HG03060 (cell line): Measurements from ENCODE around the gene PLSCR5.

Source experiments
- ATAC-seq: cut with Tn5 transposase; IDR thresholded peaks from one replicate; pipeline ENCODE4 v1.9.1; 2021; ENCODE audit warnings: low read depth, moderate number of reproducible peaks; ENCODE audit not compliant: unreplicated experiment

PLSCR5 gene, protein sequence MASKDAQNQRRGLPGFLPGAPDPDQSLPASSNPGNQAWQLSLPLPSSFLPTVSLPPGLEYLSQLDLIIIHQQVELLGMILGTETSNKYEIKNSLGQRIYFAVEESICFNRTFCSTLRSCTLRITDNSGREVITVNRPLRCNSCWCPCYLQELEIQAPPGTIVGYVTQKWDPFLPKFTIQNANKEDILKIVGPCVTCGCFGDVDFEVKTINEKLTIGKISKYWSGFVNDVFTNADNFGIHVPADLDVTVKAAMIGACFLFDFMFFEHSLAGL

DNA sequence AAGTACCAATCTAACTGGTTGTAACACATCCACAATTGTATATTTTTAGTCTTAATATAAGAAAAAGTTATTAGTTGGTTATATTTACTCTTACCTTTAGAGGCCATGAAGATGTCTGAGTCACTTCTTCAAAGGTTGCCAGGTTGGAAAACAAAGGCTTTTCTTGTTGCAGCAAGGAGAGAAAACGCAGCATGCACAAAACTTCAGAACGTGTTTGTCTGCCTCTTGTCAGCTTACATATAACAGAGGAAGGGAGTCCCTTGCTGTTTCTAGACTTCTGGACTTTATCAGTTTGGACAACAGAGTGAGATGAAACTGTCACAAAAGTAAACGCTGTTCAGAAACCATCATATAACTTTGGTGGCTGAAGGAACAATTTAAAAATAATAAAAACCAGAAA is at the start of gene PLSCR5:
Gene PLSCR5 (minus strand): TSS at position 241 of the 400 bp plus-strand sequence. CDS start 134 bp downstream, at position 107.
- ATAC-seq: no peak

DNA sequence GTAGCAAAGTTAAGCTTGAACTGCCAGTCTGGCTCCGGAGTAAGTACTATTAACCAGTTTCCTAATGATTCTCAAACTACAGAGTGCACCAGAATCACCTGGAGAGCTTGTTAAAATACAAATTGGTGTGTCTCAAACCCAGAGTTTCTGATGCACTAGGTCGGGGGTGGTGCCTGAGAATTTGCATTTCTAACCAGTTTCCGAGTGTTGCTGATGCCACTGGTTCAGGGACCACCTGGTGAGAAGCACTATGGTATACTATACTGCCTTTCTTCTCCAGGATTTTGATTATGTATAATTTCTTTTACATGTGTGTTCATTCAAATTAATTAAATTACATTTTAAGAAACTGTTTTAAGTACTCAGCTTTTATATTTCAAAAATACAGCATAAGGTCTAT is 48.8 kb upstream of the PLSCR5 start:
- ATAC-seq: no peak

DNA sequence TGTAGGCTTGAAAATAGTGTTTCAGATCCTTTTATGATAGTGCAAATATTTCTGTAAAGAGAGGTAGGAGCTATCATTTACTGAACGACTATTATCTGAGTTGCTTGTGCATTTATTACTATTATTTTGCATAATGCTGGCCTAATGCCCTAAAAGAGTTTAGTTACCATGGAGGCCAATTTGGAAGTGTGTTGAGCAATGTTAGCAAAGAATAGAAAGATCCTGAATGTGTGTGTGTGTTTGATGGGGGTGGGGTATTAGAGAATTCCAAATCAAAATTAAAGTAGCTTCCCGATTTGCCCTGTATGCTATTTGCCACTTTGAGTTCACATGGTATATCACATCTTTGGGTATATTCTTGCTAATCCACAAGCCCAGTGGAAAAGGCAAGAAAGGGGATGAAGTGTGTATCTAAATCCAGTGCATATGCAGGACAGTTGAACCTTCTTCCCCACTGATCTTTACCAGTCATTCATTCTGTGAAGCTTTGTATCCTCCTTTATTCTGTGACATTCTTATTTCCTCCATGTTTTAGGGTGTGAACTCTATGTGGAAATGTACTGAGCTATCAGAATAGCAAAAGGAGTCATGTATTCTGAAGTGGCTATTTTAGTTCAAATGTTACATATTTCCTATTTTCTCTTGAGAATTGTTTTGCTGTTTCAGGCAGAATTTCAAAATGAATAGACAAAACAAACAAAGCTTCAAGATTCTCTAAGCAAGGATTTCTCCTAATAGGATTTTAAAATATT is 45.7 kb upstream of the PLSCR5 start:
- ATAC-seq: no peak

DNA sequence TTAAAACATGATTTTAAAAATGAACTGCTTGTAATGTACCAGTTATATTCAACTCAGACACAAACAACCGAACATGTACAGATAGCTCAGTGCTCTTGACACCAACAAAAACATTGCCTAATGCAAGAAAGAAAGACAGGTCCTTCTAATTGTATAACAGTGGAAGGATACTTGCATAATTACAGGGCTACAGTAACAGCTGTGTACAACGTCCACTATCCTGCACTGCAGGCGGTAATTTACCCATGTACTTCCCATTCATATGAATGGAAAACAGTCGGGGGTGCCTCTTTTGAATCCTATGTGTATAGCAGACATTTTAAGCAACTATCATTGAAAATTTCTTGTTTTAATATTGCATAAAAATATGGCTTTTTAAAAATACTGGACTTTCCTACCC is 41.1 kb upstream of the PLSCR5 start:
- no peak for ATAC-seq

DNA sequence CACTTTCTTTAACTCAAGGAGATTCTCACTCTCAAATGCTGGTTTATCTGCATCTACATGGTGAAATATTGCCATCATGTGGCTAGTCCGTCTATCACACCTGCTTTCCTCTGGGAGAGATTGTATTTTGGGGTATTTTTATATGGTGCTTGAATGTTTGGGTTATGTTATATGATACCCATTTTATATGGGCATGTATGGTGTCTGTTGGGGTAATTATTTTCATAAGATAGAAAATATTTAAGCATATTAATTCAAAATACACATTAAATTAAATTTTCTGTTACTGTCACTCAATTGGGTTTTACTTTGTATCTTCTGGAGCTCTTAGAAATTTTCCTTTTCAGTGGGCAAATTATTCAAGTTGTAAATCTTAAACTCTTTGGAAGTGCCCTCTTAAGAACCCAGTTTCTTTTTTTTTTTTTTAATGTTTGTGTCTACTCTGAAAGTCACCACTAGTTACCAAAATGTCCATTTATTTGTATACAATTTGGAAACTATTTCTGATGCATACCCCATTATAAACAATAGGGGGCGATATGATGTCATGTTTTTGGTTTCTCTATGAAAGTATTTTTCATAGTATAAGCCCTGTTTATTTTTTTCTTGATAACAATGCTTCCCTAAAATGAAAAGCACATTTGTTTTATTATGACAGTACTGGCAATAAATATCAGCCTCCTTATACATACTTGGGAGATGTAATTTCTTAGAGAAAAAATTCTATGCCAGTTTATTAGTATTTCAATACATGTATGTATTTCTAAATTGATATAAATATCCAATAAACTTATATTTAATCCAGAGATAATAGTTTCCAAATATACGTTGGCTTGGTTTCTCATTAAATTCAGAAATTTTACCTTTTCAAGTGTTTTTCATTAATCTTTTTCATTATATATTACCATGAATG is 36.1 kb upstream of the PLSCR5 start:
- ATAC-seq: peak; percentile 80

DNA sequence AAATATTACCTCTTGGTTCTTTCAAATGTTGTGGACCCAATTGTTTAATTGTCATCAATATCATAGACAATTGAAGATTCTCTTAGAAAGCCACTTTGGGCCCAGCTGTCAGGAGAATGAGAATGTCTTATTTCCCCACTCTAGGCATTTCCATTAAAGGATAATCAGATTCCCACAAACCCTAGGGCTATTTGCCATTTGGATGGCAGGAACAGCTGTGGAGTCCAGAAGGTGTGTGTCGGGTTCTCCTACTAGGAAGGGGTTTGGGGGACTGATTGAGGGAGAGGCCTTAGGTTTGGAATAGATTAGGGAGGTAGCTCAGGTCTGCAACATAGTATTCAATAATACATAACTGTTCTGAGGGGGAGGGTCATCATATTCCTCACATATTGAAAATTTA is 35.2 kb upstream of the PLSCR5 start:
- no peak for ATAC-seq

DNA sequence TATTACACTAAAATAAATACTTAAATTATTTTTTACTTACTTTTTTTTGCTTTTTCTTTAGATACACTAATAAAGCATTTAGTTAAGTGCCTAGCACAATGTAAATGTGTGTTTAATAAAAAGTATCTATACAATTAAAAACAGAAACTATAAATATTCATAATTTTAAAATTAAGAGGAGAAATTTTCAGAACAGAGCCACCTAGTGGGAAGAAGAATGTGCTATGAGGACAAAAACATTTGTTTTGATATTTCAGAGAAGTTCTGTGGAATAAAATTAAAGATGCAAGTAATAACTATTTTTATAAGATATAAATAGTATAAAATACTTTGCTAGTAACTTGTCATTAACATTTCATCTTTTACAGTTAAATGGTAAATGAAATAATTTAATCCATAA is 33.6 kb upstream of the PLSCR5 start:
- ATAC-seq: no peak

DNA sequence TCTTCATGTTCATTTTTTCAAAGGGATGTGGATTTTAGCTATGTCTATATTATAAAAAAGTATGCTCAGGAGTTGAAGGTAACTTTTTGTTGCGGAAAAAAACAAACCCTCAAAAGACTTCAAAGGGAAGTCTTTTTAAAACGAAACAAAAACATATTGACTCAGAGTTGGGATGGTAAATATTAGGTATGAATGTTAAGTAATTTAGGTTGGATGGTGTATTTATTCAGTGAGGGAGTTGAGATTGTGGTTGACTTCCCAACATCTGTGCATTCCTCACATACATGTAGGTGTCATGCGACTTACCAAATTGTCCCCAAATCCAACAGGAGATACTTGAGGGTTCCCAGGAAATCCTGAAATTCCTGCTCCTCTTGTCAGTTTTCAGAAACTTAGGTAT is 32.7 kb upstream of the PLSCR5 start:
- no peak for ATAC-seq

DNA sequence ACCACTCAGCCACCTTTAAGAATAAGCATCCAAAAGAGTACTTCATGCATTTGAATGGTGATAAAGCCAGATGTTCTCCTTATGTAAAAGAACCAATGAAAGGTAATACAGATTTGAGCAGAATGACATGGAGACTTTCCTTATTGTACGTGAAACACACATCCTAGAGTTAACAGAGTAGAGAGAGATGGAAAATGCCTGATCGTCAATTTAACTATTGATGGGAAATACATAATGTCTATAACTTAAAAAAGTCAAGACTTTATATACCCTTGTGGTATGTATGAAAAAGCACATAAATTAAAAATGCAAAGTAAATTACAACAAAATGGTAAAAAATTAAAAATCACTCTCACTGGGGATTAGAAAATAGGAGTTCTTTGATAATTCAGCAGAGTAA is 31.7 kb upstream of the PLSCR5 start:
- ATAC-seq: no peak

DNA sequence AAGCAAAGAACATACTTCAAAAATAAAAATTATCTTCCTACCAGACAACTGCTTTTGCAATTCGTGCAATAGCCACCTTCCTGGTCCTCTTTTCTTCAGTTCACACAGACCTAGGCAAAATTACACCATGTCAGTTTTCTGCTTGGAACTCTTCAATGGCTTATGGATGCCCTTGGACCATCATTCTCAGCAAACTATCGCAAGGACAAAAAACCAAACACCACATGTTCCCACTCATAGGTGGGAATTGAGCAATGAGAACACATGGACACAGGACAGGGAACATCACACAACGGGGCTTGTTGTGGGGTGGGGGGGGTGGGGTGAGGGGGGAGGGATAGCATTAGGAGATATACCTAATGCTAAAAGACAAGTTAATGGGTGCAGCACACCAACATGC is 29.2 kb upstream of the PLSCR5 start:
- ATAC-seq: no peak

DNA sequence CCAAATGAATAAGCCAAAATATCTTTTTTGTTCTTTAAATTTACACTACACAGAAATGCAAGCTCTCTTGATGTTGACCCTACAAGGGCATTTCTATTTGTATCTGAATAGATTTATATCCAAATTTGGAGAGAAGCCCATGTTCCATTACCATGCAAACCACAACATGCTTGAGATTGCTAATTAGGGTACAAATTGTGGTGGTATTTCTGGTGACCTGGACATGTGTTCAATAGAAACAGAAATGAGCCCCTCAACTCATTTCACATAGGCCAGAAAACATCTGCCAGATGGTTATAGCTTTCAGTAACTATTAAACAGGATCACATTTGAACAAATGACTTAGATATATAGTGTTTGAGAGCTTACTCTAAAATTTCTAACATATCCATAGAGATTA is 23.5 kb upstream of the PLSCR5 start:
- no peak for ATAC-seq

DNA sequence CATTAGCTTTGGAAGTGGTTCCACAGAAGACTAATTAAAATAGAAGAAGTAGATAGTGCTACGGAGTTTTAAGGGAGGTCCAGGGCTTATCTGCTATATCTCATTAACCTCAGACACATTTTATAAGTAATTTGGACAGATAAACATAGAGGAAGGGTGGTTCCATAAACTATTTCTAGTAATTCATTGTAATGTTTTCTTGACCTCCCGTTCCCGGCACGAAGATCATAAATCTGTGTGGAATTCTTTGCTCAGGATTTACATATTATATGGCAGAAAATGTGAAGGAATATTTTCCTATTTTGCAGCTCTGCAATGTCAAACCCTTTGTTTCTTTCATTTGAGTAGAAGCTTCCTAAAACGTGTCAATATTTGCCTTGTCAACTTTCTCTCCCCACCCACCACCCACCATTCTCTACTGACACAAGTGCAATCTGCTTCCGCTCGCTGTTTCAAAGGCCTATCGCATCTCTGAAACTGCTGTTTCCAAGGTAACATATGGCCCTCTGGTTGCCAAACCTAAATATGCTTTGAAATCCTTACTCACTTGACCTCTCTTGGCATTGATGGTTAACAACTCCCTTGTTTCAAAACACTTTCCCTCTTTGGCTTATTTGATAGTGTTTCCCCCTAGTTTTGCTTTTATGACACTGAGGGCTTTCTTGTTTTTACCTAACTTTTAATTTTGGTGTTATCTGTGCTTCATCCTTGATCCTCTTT is 21.4 kb upstream of the PLSCR5 start:
- no peak for ATAC-seq

DNA sequence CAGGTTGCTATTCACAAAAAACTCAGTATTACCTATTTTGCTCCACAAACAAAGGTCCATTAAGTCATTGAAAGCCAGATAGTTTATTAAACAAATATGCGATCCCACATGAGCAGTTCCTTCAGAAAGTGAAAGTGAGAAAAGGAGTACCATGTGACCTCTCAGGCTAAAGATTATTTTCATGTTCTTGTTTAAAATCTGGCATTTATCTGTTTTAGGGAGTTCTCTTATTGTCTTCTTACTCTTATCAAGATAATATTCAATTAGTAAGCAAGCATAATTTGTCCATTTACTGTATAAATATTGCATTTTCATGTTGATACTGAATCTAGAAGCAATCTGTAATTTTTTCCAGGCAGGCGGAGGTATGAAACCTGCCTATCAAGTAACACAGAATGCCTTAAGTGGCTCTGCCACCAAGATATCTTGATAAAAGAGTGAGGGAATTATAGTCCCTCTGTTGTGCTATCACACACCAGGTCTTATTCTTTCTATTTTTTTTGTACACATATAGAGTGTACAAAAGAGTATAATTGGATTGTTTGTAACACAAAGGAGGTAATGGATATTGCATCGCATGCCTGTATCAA is 20.1 kb upstream of the PLSCR5 start:
- ATAC-seq: no peak

DNA sequence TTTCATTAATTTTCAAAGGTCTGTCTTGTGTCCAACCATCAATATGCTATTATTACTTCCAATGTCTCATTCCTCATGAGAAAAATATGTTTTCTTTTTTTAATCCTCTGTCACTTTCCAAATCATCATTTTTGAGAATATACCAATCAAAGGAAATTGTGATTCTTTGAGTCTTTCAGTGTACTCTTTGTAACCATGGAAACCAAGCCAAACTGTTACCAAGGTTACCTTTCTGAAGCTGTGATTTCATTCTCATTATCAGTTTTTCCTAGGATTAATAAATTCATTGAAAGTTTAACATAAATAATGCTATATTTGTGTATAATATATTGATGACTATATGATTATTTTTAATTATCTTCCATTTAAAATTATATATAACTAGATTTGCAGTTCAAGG is 16.6 kb upstream of the PLSCR5 start:
- no peak for ATAC-seq

DNA sequence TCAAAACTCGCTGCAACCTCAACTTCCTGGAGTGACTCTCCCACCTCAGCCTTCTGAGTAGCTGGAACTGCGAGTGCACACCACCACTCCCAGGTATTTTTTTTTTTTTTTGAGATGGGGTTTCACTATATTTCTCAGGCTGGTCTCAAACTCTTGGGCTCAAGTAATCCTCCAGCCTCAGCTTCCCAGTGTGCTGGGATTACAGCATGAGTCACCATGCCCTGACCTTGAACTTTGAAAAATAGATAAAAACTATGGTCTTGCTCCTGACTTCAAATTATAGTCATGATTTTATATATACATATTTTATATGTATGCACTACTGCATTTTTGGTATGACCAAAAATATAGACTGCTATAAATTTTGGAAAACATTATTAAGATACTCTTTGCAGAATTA is 6.9 kb upstream of the PLSCR5 start:
- ATAC-seq: no peak

DNA sequence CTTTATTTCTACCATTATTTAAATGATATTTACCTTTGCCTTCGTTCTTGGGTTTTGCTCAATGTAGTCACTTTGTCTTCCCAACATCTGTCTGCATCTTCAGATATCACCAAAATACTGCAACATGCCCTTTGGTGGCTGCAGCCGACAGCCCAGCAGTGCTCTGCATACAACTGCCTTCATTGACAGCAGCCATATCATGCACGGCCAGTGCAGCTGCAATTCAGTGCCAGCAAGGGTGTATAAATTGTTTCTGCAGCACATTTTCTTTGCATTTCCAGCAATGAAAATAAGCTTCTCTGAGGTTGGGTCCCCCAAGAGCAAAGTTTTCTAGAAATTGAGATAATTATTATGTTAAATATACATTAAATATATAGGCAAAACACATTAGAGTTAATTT is 6.0 kb upstream of the PLSCR5 start:
- ATAC-seq: no peak

DNA sequence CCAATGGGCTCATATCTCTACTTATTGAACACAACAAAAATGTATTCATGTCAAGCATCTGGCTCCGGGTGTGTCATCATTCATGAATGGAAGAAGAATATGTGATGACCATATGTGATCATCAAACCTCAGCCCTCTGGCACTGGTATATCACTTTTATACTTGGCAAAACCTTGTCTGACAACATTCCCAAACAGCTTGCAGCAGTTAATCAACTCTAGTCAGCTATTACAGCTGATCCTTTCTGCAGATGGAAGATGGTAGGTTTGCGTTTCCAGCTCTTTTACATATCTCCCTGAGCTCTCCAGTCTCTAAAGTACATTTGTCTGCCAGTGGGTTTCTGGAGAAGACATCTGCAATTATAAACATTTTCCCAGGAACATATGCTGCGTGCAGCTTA is 6.6 kb downstream of the PLSCR5 start:
- no peak for ATAC-seq

DNA sequence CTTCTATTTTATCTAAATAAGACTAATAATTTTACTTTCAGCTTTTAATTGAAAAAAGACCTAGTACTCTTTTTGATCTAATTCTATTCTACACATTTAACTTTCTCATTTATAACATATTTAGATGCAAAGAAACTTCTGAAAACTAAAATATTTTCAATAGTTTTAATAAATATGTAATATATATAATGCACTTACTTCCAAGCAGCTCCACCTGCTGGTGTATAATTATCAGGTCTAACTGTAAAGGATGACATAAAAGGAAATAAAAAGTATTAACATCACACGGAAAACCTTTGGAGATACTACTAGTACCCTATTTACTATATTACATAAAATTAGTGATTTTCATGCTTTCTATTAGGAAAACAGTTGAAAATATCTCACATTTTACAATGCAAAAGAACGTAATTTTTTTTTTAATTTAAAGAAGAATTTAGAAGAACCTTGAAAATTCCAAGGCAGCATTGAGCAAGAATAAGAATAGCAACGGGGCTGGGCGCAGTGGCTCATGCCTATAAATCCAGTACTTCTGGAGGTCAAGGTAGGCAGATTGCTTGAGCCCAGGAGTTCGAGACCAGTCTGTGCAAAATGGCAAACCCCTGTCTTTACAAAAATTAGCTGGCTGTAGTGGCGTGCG is 10.2 kb downstream of the PLSCR5 start:
- ATAC-seq: no peak

DNA sequence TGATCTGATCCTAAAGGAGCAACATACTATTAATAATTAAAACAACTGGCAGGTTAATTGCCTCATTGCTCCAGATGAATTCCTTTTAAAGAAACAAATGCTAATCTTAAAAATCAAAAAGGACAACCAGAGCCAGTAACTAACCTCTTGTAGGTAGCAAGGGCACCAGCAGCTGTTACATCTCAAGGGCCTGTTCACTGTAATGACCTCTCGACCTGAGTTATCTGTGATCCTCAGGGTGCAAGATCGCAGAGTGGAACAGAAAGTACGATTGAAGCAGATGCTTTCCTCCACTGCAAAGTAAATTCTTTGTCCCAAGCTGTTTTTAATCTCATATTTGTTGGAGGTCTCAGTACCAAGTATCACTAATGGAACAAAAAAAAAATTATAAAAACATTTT is 11.4 kb downstream of the PLSCR5 start:
- no peak for ATAC-seq

DNA sequence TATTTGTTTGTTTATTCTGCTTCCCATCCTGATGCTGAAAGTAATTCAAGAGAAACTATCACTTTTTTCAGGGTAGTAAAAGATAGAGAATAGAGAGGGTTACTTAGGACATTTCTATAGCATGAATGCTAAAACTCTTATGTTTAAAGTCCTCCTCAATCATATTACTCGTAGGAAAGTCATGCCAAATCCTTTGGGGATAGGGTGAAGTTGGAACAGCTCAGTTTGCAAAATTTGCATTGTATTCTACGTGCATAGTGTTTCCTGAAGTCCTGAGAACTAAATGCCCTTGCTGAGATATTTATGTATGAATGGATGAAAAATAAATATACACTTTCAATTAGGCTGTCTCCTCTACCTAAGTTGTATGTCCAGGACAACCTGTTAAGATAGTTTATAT is 14.6 kb downstream of the PLSCR5 start:
- ATAC-seq: no peak
